Brain microvascular endothelial cell (primary cell): ENCODE data around the gene SLC22A23.
A peak's percentile ranks its signal among the peaks of the same experiment; 100 is the strongest.

Source experiments
- DNase-seq: peaks from one replicate; pipeline ENCODE4 v3.0.0-alpha.2; 2020
- H3K27ac ChIP-seq: fragments of 250-450 bp; sonication (Bioruptor Pico); 2 replicates; pipeline ENCODE4 v1.5.1; 2020; ENCODE audit warnings: mild to moderate bottlenecking, moderate library complexity
- H3K27me3 ChIP-seq: fragments of 250-450 bp; sonication (Bioruptor Pico); replicated peaks from 2 replicates; pipeline ENCODE4 v1.5.1; 2020; ENCODE audit warnings: mild to moderate bottlenecking
- H3K36me3 ChIP-seq: fragments of 250-450 bp; sonication (Bioruptor Pico); replicated peaks from 2 replicates; pipeline ENCODE4 v1.5.1; 2020; ENCODE audit warnings: mild to moderate bottlenecking
- H3K4me3 ChIP-seq: 2 replicates; pipeline ENCODE4 v1.5.1; 2011; ENCODE audit warnings: low read depth, mild to moderate bottlenecking, control low read depth, low read length, moderate library complexity
- CTCF ChIP-seq: IDR thresholded peaks from 2 replicates; pipeline ENCODE4 v1.5.1; 2011; ENCODE audit warnings: low read depth, mild to moderate bottlenecking, moderate library complexity, low read length, control low read depth, inconsistent platforms; ENCODE audit errors: missing control alignments
- in situ Hi-C: cut with HindIII; loops from 2 replicates; pipeline ENCODE4 v1.10.0; 2017; ENCODE audit warnings: low sequenced_read_pairs, low pct_ligation_motif_present

SLC22A23 gene

GRCh38 chr6:3411967-3412778, 44.7 kb downstream of the SLC22A23 start:
- in situ Hi-C loops = no loop called here
- Histone ChIP-seq H3K4me3 (no peak overlapping the region), H3K36me3 (no peaks in the 10 kb centered on the region), H3K27me3 (no peaks in the 10 kb centered on the region), H3K27ac (no peak overlapping the region)
- no peak for DNase-seq
- TF ChIP-seq CTCF = no peak

- DNase-seq = peak; percentile 48
- no peaks in the 10 kb centered on the region for H3K27me3 ChIP-seq
- no peak overlapping the region for H3K27ac ChIP-seq
- in situ Hi-C loops = no loop called here
- H3K4me3 ChIP-seq = no peak overlapping the region
- H3K36me3 ChIP-seq = no peaks in the 10 kb centered on the region
- TF ChIP-seq CTCF = peak; percentile 92
Measured at GRCh38 chr6:3410385-3411360, 46.2 kb downstream of the SLC22A23 start.

GRCh38 chr6:3409699-3410384, 47.0 kb downstream of the SLC22A23 start:
- TF ChIP-seq CTCF = no peak
- in situ Hi-C loops = no loop called here

GRCh38 chr6:3408665-3409064, 48.2 kb downstream of the SLC22A23 start:
- Histone ChIP-seq H3K36me3 (no peaks in the 10 kb centered on the region), H3K27ac (no peak overlapping the region), H3K27me3 (no peaks in the 10 kb centered on the region), H3K4me3 (no peak overlapping the region)
- no peak for DNase-seq
- no peak for TF ChIP-seq CTCF
- in situ Hi-C loops = no loop called here

More at GRCh38 chr6:3409699-3410384, 47.0 kb downstream of the SLC22A23 start:
- Histone ChIP-seq H3K27ac (no peak overlapping the region), H3K4me3 (no peak overlapping the region), H3K36me3 (no peaks in the 10 kb centered on the region), H3K27me3 (no peaks in the 10 kb centered on the region)
- no peak for DNase-seq

GRCh38 chr6:3407840-3408239, 49.0 kb downstream of the SLC22A23 start:
- TF ChIP-seq CTCF = no peak
- no peaks in the 10 kb centered on the region for H3K36me3 ChIP-seq
- H3K27ac ChIP-seq = no peak overlapping the region
- DNase-seq = no peak
- in situ Hi-C loops = no loop called here
- no peak overlapping the region for H3K4me3 ChIP-seq
- no peaks in the 10 kb centered on the region for H3K27me3 ChIP-seq
